ENCODE measurements around the gene RHOJ.
A peak's percentile ranks its signal among the peaks of the same experiment; 100 is the strongest.
"Not testable (repeated sequence)": the region's sequence is repeated elsewhere in the genome, so short reads cannot be mapped to it uniquely, and the experiment has no call there.

RHOJ gene

GRCh38 chr14:63297372-63298063 lies 93.3 kb downstream of the RHOJ start:
- DNase-seq (ENCODE audit: low spot score): no peak

GRCh38 chr14:63299351-63300110 lies 95.3 kb downstream of the RHOJ start:
- no peak for DNase-seq (ENCODE audit: low spot score)

- DNase-seq (ENCODE audit: low spot score): no peak
Measured at GRCh38 chr14:63300854-63301253, 96.6 kb downstream of the RHOJ start.

GRCh38 chr14:63301891-63302534 lies 97.8 kb downstream of the RHOJ start:
- no peak for DNase-seq (ENCODE audit: low spot score)

- not testable (repeated sequence) for DNase-seq (ENCODE audit: low spot score)
Measured at GRCh38 chr14:63304429-63304828, 100.2 kb downstream of the RHOJ start.

- DNase-seq (ENCODE audit: low spot score): peak; percentile 45
Measured at GRCh38 chr14:63308723-63309317, 104.6 kb downstream of the RHOJ start.

- DNase-seq (ENCODE audit: low spot score): no peak
Measured at GRCh38 chr14:63318835-63319234, 114.6 kb downstream of the RHOJ start, which contains the start of gene GPHB5. TSS of gene GPHB5 (minus strand) at chr14:63318935. CDS start at chr14:63317849, 1,086 bp downstream.

GRCh38 chr14:63322472-63322871 lies 118.2 kb downstream of the RHOJ start:
- DNase-seq (ENCODE audit: low spot score): no peak

GRCh38 chr14:63322897-63323573 lies 118.8 kb downstream of the RHOJ start:
- DNase-seq (ENCODE audit: low spot score): no peak

GRCh38 chr14:63326840-63327239 lies 122.6 kb downstream of the RHOJ start:
- DNase-seq (ENCODE audit: low spot score): no peak

GRCh38 chr14:63328787-63329737 lies 124.8 kb downstream of the RHOJ start:
- no peak for DNase-seq (ENCODE audit: low spot score)

GRCh38 chr14:63342371-63342770 lies 138.1 kb downstream of the RHOJ start:
- no peak for DNase-seq (ENCODE audit: low spot score)

Measured in iPS-NIHi11 (cell line).